Skeletal muscle cell (primary cell): ENCODE data around the gene TMEM141.
"Not testable (repeated sequence)": the region's sequence is repeated elsewhere in the genome, so short reads cannot be mapped to it uniquely, and the experiment has no call there.

Experiments used
- DNase-seq: peaks from one replicate; pipeline ENCODE4 v3.0.0-alpha.2; 2010; ENCODE audit warnings: low read depth
- H3K4me3 ChIP-seq: 2 replicates; pipeline ENCODE4 v1.5.1; 2011; ENCODE audit warnings: low read depth, mild to moderate bottlenecking, control low read depth, low read length, moderate library complexity

TMEM141 gene

GRCh38 chr9:136827794-136828473, 36.8 kb downstream of the TMEM141 start:
- DNase-seq = no peak
- no peak overlapping the region for H3K4me3 ChIP-seq

- no peak overlapping the region for H3K4me3 ChIP-seq
- DNase-seq = no peak
Observed at GRCh38 chr9:136828474-136829140, 37.5 kb downstream of the TMEM141 start.

GRCh38 chr9:136829412-136829811, 38.3 kb downstream of the TMEM141 start:
- DNase-seq = no peak
- H3K4me3 ChIP-seq = no peak overlapping the region

- no peak overlapping the region for H3K4me3 ChIP-seq
Observed at GRCh38 chr9:136829981-136830885, 39.1 kb downstream of the TMEM141 start.

GRCh38 chr9:136831002-136831719, 40.0 kb downstream of the TMEM141 start:
- no peak for DNase-seq
- H3K4me3 ChIP-seq = no peak overlapping the region

More at GRCh38 chr9:136829981-136830885, 39.1 kb downstream of the TMEM141 start:
- no peak for DNase-seq

GRCh38 chr9:136831720-136832104, 40.6 kb downstream of the TMEM141 start:
- H3K4me3 ChIP-seq = no peak overlapping the region
- no peak for DNase-seq

- no peak for DNase-seq
- no peak overlapping the region for H3K4me3 ChIP-seq
Observed at GRCh38 chr9:136832581-136832980, 41.4 kb downstream of the TMEM141 start.

- not testable (repeated sequence) for DNase-seq, H3K4me3 ChIP-seq
Observed at GRCh38 chr9:136833381-136834048, 42.4 kb downstream of the TMEM141 start.

- DNase-seq = no peak
- H3K4me3 ChIP-seq = no peak overlapping the region
Observed at GRCh38 chr9:136835162-136835931, 44.2 kb downstream of the TMEM141 start.

- H3K4me3 ChIP-seq = no peak overlapping the region
- DNase-seq = no peak
Observed at GRCh38 chr9:136835932-136836904, 45.1 kb downstream of the TMEM141 start.

GRCh38 chr9:136837146-136837855, 46.2 kb downstream of the TMEM141 start:
- no peak overlapping the region for H3K4me3 ChIP-seq
- no peak for DNase-seq

- H3K4me3 ChIP-seq, DNase-seq: not testable (repeated sequence)
Observed at GRCh38 chr9:136837856-136838277, 46.7 kb downstream of the TMEM141 start.

- DNase-seq = no peak
- H3K4me3 ChIP-seq = no peak overlapping the region
Observed at GRCh38 chr9:136838314-136839228, 47.4 kb downstream of the TMEM141 start.

- H3K4me3 ChIP-seq = no peak overlapping the region
- DNase-seq = no peak
Observed at GRCh38 chr9:136839229-136840139, 48.3 kb downstream of the TMEM141 start.
